Measurements from ENCODE around the gene CLIC5. TPM values are rescaled to one million over a fixed set of nuclear protein-coding genes. Genes with fewer than 3 reads are reported as not detected.

The CLIC5 gene
- total RNA-seq, 1 donor from 2014 or later: not detected

GRCh38 chr6:45900808-45901752 is 114.6 kb downstream of the CLIC5 start:
- peak; percentile 21 for DNase-seq (ENCODE audit: low read depth)
- Histone ChIP-seq H3K4me3 (ENCODE audit: low read depth, low read length) (no peak overlapping the region), H3K27me3 (ENCODE audit: control insufficient read depth, insufficient read depth, low read length) (no peaks in the 10 kb centered on the region), H3K36me3 (ENCODE audit: control insufficient read depth, insufficient read depth, low read length) (no peaks in the 10 kb centered on the region)
- no peak for TF ChIP-seq CTCF (IDR thresholded peaks at IDR 0.05; ENCODE audit: insufficient read depth, low read length, severe bottlenecking)
- no peak for FAIRE-seq

GRCh38 chr6:45899683-45899946 is 116.0 kb downstream of the CLIC5 start:
- no peak for TF ChIP-seq CTCF (IDR thresholded peaks at IDR 0.05; ENCODE audit: insufficient read depth, low read length, severe bottlenecking)
- DNase-seq (ENCODE audit: low read depth): no peak
- Histone ChIP-seq H3K27me3 (ENCODE audit: control insufficient read depth, insufficient read depth, low read length) (no peaks in the 10 kb centered on the region), H3K4me3 (ENCODE audit: low read depth, low read length) (no peak overlapping the region), H3K36me3 (ENCODE audit: control insufficient read depth, insufficient read depth, low read length) (no peaks in the 10 kb centered on the region)
- FAIRE-seq: no peak

GRCh38 chr6:45898941-45899682 is 116.5 kb downstream of the CLIC5 start:
- DNase-seq (ENCODE audit: low read depth): peak; percentile 10
- FAIRE-seq: no peak
- Histone ChIP-seq H3K4me3 (ENCODE audit: low read depth, low read length) (no peak overlapping the region), H3K36me3 (ENCODE audit: control insufficient read depth, insufficient read depth, low read length) (no peaks in the 10 kb centered on the region), H3K27me3 (ENCODE audit: control insufficient read depth, insufficient read depth, low read length) (no peaks in the 10 kb centered on the region)
- no peak for TF ChIP-seq CTCF (IDR thresholded peaks at IDR 0.05; ENCODE audit: insufficient read depth, low read length, severe bottlenecking)

GRCh38 chr6:45896783-45897441 is 118.7 kb downstream of the CLIC5 start:
- FAIRE-seq (peak; percentile 77), DNase-seq (ENCODE audit: low read depth) (no peak)
- no peak for TF ChIP-seq CTCF (IDR thresholded peaks at IDR 0.05; ENCODE audit: insufficient read depth, low read length, severe bottlenecking)
- Histone ChIP-seq H3K4me3 (ENCODE audit: low read depth, low read length) (no peak overlapping the region), H3K27me3 (ENCODE audit: control insufficient read depth, insufficient read depth, low read length) (no peaks in the 10 kb centered on the region), H3K36me3 (ENCODE audit: control insufficient read depth, insufficient read depth, low read length) (no peaks in the 10 kb centered on the region)

GRCh38 chr6:45895569-45895968 is 120.1 kb downstream of the CLIC5 start:
- FAIRE-seq: no peak
- DNase-seq (ENCODE audit: low read depth): no peak
- H3K4me3 ChIP-seq (ENCODE audit: low read depth, low read length): no peak overlapping the region
- no peak for TF ChIP-seq CTCF (IDR thresholded peaks at IDR 0.05; ENCODE audit: insufficient read depth, low read length, severe bottlenecking)
- H3K36me3 ChIP-seq (ENCODE audit: control insufficient read depth, insufficient read depth, low read length): no peaks in the 10 kb centered on the region
- H3K27me3 ChIP-seq (ENCODE audit: control insufficient read depth, insufficient read depth, low read length): no peaks in the 10 kb centered on the region
